ENCODE data around the gene TBC1D17. TPM values are rescaled to one million over a fixed set of nuclear protein-coding genes. Genes with fewer than 3 reads are reported as not detected.

TBC1D17 gene
- total and polyA plus RNA-seq, 12 donors: 5.8 to 198 (median 51.4) TPM

DNA sequence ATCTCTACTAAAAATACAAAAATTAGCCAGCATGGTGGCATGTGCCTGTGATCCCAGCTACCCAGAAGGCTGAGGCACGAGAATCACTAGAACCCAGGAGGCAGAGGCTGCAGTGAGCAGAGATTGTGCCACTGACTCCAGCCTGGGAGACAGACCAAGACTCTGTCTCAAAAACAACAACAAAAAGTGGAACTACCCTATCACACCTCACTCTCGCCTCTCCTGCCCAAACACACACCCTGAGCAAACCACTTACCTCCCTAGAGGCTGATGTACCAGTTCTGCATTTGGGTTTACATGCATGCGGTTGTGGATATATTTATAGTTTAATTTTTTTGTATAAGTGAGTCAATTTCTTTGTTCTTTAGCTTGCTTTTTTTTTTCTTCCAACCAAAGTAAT, 34.2 kb upstream of the TBC1D17 start:
- no peaks in the 10 kb centered on the region for H3K9me3 ChIP-seq (replicated peaks in 1 of 3)
- H3K36me3 ChIP-seq (replicated peaks in 1 of 2): peaks cover 0 to 15% of the 10 kb centered on the region in 2 donors
- H3K27ac ChIP-seq: no peak overlapping the region
- no peak for DNase-seq
- intact Hi-C loops (cut with DNase I): no loop called here
- WGBS, 4 donors: 77 to 85% (median 82%) methylated on average over 3 of the region's 3 CpGs
- H3K27me3 ChIP-seq: no peaks in the 10 kb centered on the region
- no peaks in the 10 kb centered on the region for H3K4me1 ChIP-seq (replicated peaks in 1 of 2)
- no peak overlapping the region for H3K4me3 ChIP-seq
- no peak for TF ChIP-seq POLR2A (IDR thresholded peaks at IDR 0.05)

- no peak for DNase-seq
- 74 to 84% (median 78%) methylated on average over 11 to 18 of the region's 18 CpGs for WGBS, 4 donors
- H3K9me3 ChIP-seq (replicated peaks in 1 of 3): no peaks in the 10 kb centered on the region
- intact Hi-C loops (cut with DNase I): no loop called here
- no peaks in the 10 kb centered on the region for H3K27me3 ChIP-seq
- no peak overlapping the region for H3K4me3 ChIP-seq
- TF ChIP-seq POLR2A (IDR thresholded peaks at IDR 0.05): no peak
- TF ChIP-seq, protein P1, sequence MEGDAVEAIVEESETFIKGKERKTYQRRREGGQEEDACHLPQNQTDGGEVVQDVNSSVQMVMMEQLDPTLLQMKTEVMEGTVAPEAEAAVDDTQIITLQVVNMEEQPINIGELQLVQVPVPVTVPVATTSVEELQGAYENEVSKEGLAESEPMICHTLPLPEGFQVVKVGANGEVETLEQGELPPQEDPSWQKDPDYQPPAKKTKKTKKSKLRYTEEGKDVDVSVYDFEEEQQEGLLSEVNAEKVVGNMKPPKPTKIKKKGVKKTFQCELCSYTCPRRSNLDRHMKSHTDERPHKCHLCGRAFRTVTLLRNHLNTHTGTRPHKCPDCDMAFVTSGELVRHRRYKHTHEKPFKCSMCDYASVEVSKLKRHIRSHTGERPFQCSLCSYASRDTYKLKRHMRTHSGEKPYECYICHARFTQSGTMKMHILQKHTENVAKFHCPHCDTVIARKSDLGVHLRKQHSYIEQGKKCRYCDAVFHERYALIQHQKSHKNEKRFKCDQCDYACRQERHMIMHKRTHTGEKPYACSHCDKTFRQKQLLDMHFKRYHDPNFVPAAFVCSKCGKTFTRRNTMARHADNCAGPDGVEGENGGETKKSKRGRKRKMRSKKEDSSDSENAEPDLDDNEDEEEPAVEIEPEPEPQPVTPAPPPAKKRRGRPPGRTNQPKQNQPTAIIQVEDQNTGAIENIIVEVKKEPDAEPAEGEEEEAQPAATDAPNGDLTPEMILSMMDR (IDR thresholded peaks at IDR 0.05): no peak
- H3K27ac ChIP-seq: no peak overlapping the region
- no peaks in the 10 kb centered on the region for H3K4me1 ChIP-seq (replicated peaks in 1 of 2)
- peaks cover 0 to 4% of the 10 kb centered on the region in 2 donors for H3K36me3 ChIP-seq (replicated peaks in 1 of 2)
Observed at GRCh38 chr19:49844138-49845095, 33.1 kb upstream of the TBC1D17 start.

DNA sequence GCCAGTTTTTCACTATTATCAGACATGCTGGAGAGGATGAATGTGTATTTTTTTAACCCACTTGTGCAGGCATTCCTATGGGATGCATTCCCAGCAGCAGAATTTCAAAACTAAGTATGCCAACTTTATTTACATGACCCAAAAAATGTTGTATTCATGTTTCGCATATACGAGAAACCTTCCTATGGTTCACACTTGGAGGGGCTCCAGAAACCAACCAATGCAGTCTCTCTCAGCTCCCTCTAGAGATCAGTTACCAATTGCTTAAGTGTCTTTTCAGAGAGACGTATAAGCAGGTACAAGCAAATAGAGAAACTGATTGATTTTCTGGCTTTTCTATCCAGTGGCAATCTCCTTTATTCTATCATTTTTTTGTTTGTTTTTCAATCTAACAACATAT, 32.1 kb upstream of the TBC1D17 start:
- no peak overlapping the region for H3K4me3 ChIP-seq
- TF ChIP-seq, protein P1 (IDR thresholded peaks at IDR 0.05): no peak
- no peak for TF ChIP-seq POLR2A (IDR thresholded peaks at IDR 0.05)

DNA sequence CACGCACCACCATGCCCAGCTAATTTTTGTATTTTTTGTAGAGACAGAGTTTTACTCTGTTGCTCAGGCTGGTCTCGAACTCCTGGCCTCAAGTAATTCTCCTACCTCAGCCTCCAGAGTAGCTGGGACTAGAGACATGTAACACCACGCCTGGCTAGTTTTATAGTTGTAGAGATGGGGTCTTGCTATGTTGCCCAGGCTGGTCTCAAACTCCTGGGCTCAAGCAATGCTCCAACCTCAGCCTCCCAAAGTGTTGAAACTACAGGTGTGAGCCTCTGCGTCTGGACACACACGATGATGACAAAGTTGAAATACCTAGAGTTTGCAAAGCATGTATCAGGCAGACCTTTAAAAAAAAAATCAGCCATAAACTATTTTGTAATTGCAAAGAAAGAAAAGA, 31.1 kb upstream of the TBC1D17 start:
- no peaks in the 10 kb centered on the region for H3K9me3 ChIP-seq (replicated peaks in 1 of 3)
- H3K4me1 ChIP-seq (replicated peaks in 1 of 2): no peaks in the 10 kb centered on the region
- H3K36me3 ChIP-seq (replicated peaks in 1 of 2): no peaks in the 10 kb centered on the region
- H3K27me3 ChIP-seq: no peaks in the 10 kb centered on the region
- no peak overlapping the region for H3K4me3 ChIP-seq
- no peak for DNase-seq
- TF ChIP-seq, protein P1 (IDR thresholded peaks at IDR 0.05): no peak
- TF ChIP-seq POLR2A (IDR thresholded peaks at IDR 0.05): no peak
- 67 to 80% (median 76%) methylated on average over 5 of the region's 5 CpGs for whole genome bisulfite sequencing, 4 donors
- H3K27ac ChIP-seq: no peak overlapping the region
- intact Hi-C loops (cut with DNase I): no loop called here

More for the DNA sequence above, 32.1 kb upstream of the TBC1D17 start:
- Histone ChIP-seq H3K36me3 (replicated peaks in 1 of 2) (no peaks in the 10 kb centered on the region), H3K4me1 (replicated peaks in 1 of 2) (no peaks in the 10 kb centered on the region), H3K27ac (no peak overlapping the region), H3K9me3 (replicated peaks in 1 of 3) (no peaks in the 10 kb centered on the region), H3K27me3 (no peaks in the 10 kb centered on the region)
- no peak for DNase-seq
- intact Hi-C loops (cut with DNase I): no loop called here
- 44 to 54% (median 49%) methylated on average over 3 of the region's 3 CpGs for WGBS, 4 donors

Measured in adrenal gland (tissue), 12 donors.